ENCODE results near the gene OPCML.

DNA sequence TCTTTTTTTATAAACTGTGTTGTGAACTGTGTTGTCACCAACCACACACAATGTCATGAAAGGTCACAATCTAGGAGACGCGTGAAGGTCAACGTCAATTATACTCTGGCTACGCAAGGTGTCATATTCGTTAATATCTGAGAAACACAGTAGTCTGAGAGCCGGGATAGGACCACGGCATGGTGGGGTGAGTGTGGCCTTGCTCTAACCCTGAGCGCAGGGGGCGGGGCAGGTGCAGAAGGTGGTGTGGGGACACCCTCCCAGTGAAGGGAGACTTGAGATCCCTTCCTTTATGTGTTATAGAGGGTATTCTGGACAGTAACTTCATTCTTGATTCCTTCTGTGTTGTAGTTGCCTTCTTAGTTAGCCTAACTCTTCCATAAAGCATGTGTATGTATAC lies 883.0 kb downstream of the OPCML start:
- TF ChIP-seq CTCF (conservative IDR thresholded peaks at IDR 0.05 in 1 of 2, IDR thresholded peaks at IDR 0.05 in 1 of 2; ENCODE audit: extremely low read depth in 1 of 2, insufficient read depth in 1 of 2, low read depth in 1 of 2, low read length in 2 of 2) (no peak), EZH2 (IDR thresholded peaks at IDR 0.05; ENCODE audit: borderline replicate concordance, low read length) (no peak)

Data from mammary epithelial cell (primary cell).